K562 (cell line): ENCODE results near the gene TMEM187. TPM values are rescaled to one million over a fixed set of nuclear protein-coding genes. Genes with fewer than 3 reads are reported as not detected.
A peak's percentile ranks its signal among the peaks of the same experiment; 100 is the strongest.

Source experiments
- ATAC-seq: fragments of 200-7000 bp; cut with Tn5 transposase; 3 replicates; pipeline ENCODE4 v1.9.1; 2020; ENCODE audit warnings: moderate library complexity
- BruUV-seq: library from RNA; stranded (reverse); fragments of 400-500 nt; replicated peaks from 2 replicates; lab custom pipeline; 2021; lab: Mats Ljungman, UMichigan
- CTCF ChIA-PET: fragments of 300-600 bp; formaldehyde crosslinking; extraction: SDS; loops from one replicate; lab custom pipeline; 2021; ENCODE audit warnings: low intra/inter-chr PET ratio; lab: Yijun Ruan, JAX
- POLR2A ChIA-PET: fragments of 300-600, 350-650 bp; sonication (Branson Sonifier 250); formaldehyde crosslinking; extraction: SDS; loops from one replicate; lab custom pipeline; 2021; ENCODE audit warnings: antibody characterized with exemption, inconsistent platforms; lab: Yijun Ruan, JAX
- DNase-seq, 4 experiments: peaks; one replicate each; pipeline versions ENCODE4 v3.0.0 to v3.0.0-alpha.2; 2011 to 2018; ENCODE audit warnings: low spot score in 3 of 4, mixed read lengths in 3 of 4; ENCODE audit errors: extremely low read depth in 1 of 4
- FAIRE-seq: peaks from 2 replicates; lab custom pipeline; 2011; peaks lifted over from hg19 to GRCh38; lab: Jason Lieb, UNC
- H2AFZ ChIP-seq: 2 replicates; pipeline ENCODE4 v1.6.0; 2011; ENCODE audit warnings: low read depth, low read length, control low read depth, inconsistent platforms
- H3K27ac ChIP-seq: fragments of 200-600 bp; 3 replicates; pipeline ENCODE4 v1.8.0; 2011; ENCODE audit warnings: low read depth, mild to moderate bottlenecking, control low read depth, inconsistent platforms, low read length, moderate library complexity, mixed read lengths; ENCODE audit errors: extremely low read depth
- H3K27me3 ChIP-seq, 2 experiments: fragments of 300-600 bp in 1 of 2; 2 replicates in 1 of 2; 3 replicates in 1 of 2; pipeline versions ENCODE4 v1.6.0 to v1.8.0; 2011; ENCODE audit warnings: inconsistent platforms in 2 of 2, low read length in 2 of 2, mild to moderate bottlenecking in 1 of 2, mixed read lengths in 1 of 2, moderate library complexity in 1 of 2; ENCODE audit not compliant: control insufficient read depth in 2 of 2, insufficient read depth in 2 of 2
- H3K36me3 ChIP-seq: fragments of 300-600 bp; 3 replicates; pipeline ENCODE4 v1.8.0; 2011; ENCODE audit warnings: mild to moderate bottlenecking, low read length, inconsistent platforms; ENCODE audit not compliant: control insufficient read depth, insufficient read depth
- H3K4me1 ChIP-seq, 2 experiments: fragments of 200-600 bp in 1 of 2; replicated peaks in 1 of 2; 2 replicates in 1 of 2; 3 replicates in 1 of 2; pipeline versions ENCODE4 v1.5.1 to v1.8.0; 2011; ENCODE audit warnings: inconsistent platforms in 2 of 2, low read length in 2 of 2, mild to moderate bottlenecking in 1 of 2, mixed read lengths in 1 of 2, moderate library complexity in 1 of 2; ENCODE audit not compliant: control insufficient read depth in 2 of 2, insufficient read depth in 2 of 2
- H3K4me2 ChIP-seq: 2 replicates; pipeline ENCODE4 v1.6.1; 2011; ENCODE audit warnings: low read length, control low read depth, inconsistent platforms, mixed read lengths; ENCODE audit not compliant: insufficient read depth
- H3K4me3 ChIP-seq: fragments of 200-600 bp; sonication (generic), shearing (Covaris generic); 2 replicates; pipeline ENCODE4 v1.5.1; 2016; ENCODE audit warnings: control low read depth, inconsistent platforms
- H3K79me2 ChIP-seq: fragments of 200-600 bp; 3 replicates; pipeline ENCODE4 v1.8.0; 2011; ENCODE audit warnings: low read length, inconsistent platforms; ENCODE audit not compliant: control insufficient read depth, insufficient read depth
- H3K9ac ChIP-seq, 2 experiments: 2 replicates each; pipeline versions ENCODE4 v1.6.0 to v1.6.1; 2011; ENCODE audit warnings: low read depth in 2 of 2, low read length in 2 of 2, control low read depth in 1 of 2, inconsistent platforms in 1 of 2, mild to moderate bottlenecking in 1 of 2, mixed read lengths in 1 of 2; ENCODE audit not compliant: insufficient read depth in 1 of 2
- H3K9me1 ChIP-seq: one replicate; pipeline ENCODE4 v1.6.0; 2011; ENCODE audit warnings: inconsistent platforms, mild to moderate bottlenecking, low read length, moderate library complexity; ENCODE audit not compliant: control insufficient read depth, insufficient read depth
- H3K9me3 ChIP-seq: replicated peaks from 2 replicates; pipeline ENCODE4 v1.5.1; 2011; ENCODE audit warnings: low read depth, low read length, inconsistent platforms; ENCODE audit not compliant: control insufficient read depth, insufficient read depth
- H4K20me1 ChIP-seq: replicated peaks from 2 replicates; pipeline ENCODE4 v1.6.1; 2011; ENCODE audit warnings: low read length, inconsistent platforms, mixed read lengths; ENCODE audit not compliant: control insufficient read depth, insufficient read depth
- CHD4 ChIP-seq: fragments of 200-600 bp; sonication (generic); IDR thresholded peaks from 3 replicates; pipeline ENCODE4 v1.6.1; 2012; ENCODE audit warnings: low read depth, mild to moderate bottlenecking, mixed read lengths, low read length, inconsistent platforms; ENCODE audit not compliant: insufficient read depth, insufficient replicate concordance, poor library complexity, severe bottlenecking
- CREM ChIP-seq: IDR thresholded peaks from 2 replicates; pipeline ENCODE4 v1.6.1; 2014; ENCODE audit warnings: antibody characterized with exemption, low read depth
- HMBOX1 ChIP-seq: sonication (generic); IDR thresholded peaks from 2 replicates; pipeline ENCODE4 v1.6.1; 2016
- KAT8 ChIP-seq: fragments of 450-650 bp; IDR thresholded peaks from 2 replicates; pipeline ENCODE4 v1.6.1; 2016; ENCODE audit warnings: low read depth, mild to moderate bottlenecking
- MXD1 ChIP-seq: fragments of 250-450 bp; sonication (Bioruptor Pico); IDR thresholded peaks from 2 replicates; pipeline ENCODE4 v1.8.0; 2021; ENCODE audit warnings: borderline replicate concordance, mild to moderate bottlenecking, moderate library complexity; ENCODE audit not compliant: poor library complexity, severe bottlenecking
- RB1 ChIP-seq: fragments of 450-650 bp; IDR thresholded peaks from 2 replicates; pipeline ENCODE4 v1.6.1; 2017; ENCODE audit warnings: low read depth, mild to moderate bottlenecking
- SMARCE1 ChIP-seq: fragments of 450-650 bp; IDR thresholded peaks from 2 replicates; pipeline ENCODE4 v1.7.1; 2016; ENCODE audit warnings: mild to moderate bottlenecking
- SNRNP70 ChIP-seq: fragments of 200-400 bp; formaldehyde crosslinking; optimal IDR thresholded peaks from 2 replicates; pipeline ENCODE3; 2017; ENCODE audit warnings: low read depth, low read length
- SRSF1 ChIP-seq: fragments of 200-400 bp; formaldehyde crosslinking; IDR thresholded peaks from 2 replicates; pipeline ENCODE4 v1.6.1; 2017; ENCODE audit warnings: mild to moderate bottlenecking, low read depth, low read length, moderate library complexity
- YY1 ChIP-seq, 3 experiments: IDR thresholded peaks; 2 replicates each; pipeline ENCODE4 v1.6.1; 2011; ENCODE audit warnings: low read length in 2 of 3, mild to moderate bottlenecking in 2 of 3, moderate library complexity in 2 of 3, borderline replicate concordance in 1 of 3, control low read depth in 1 of 3, low read depth in 1 of 3; ENCODE audit not compliant: insufficient read depth in 3 of 3, insufficient replicate concordance in 2 of 3, control insufficient read depth in 1 of 3, insufficient read length in 1 of 3; ENCODE audit errors: extremely low read depth in 1 of 3
- ZBTB8A ChIP-seq: fragments of 450-650 bp; IDR thresholded peaks from 2 replicates; pipeline ENCODE4 v1.6.1; 2018; ENCODE audit warnings: mild to moderate bottlenecking, moderate library complexity; ENCODE audit not compliant: partially characterized antibody
- WGBS: fragments of 100-300 bp; shearing (Covaris generic); methylation state at CpG from one replicate; pipeline ENCODE4 v1.1.6; 2016; ENCODE audit warnings: low coverage, mixed read lengths; ENCODE audit not compliant: insufficient coverage; ENCODE audit errors: missing lambda C conversion rate; 5-methylcytosine and 5-hydroxymethylcytosine counted together
- in situ Hi-C: fragments of 300-500 bp; cut with MboI; formaldehyde crosslinking; loops from 4 replicates; pipeline ENCODE4 v1.15.0; 2018; ENCODE audit warnings: inconsistent platforms, mixed read lengths
- intact Hi-C: fragments of 100-400 bp; cut with micrococcal nuclease; formaldehyde crosslinking; loops from 2 replicates; pipeline ENCODE4 v1.14.2; 2022
- polyA plus RNA-seq, 8 experiments: library from polyadenylated mRNA; depleted of rRNA in 4 of 8; stranded (reverse) in 5 of 8; unstranded in 3 of 8; fragments of >200 nt; fragmentation: Nextera tagmentation in 2 of 8; fragmentation: Illumina TruSeq in 1 of 8; extraction: Ambion mirVana in 2 of 8; extraction: Trizol in 1 of 8; gene quantifications; 2 replicates each; pipeline versions ENCODE4 v1.2.1 to v1.2.3, GENCODE V29; 2011 to 2014; ENCODE audit warnings: inconsistent platforms in 1 of 8, missing spikeins in 1 of 8
- total RNA-seq, 7 experiments: library from RNA; depleted of rRNA in 6 of 7; stranded (reverse); fragments of >200 nt in 6 of 7; fragmentation: Illumina TruSeq in 2 of 7; extraction: Trizol in 2 of 7; gene quantifications; 2 replicates each; pipeline versions ENCODE4 v1.2.1 to v1.2.3, GENCODE V29; 2011 to 2021; ENCODE audit warnings: low replicate concordance in 1 of 7
- TF ChIP-seq, protein P1 (sequence below): sonication (generic); formaldehyde crosslinking; IDR thresholded peaks from 2 replicates; pipeline ENCODE4 v1.8.1; 2023; ENCODE audit warnings: mild to moderate bottlenecking, missing genetic modification reagents
- TF ChIP-seq, protein P2 (sequence below): fragments of 450-650 bp; IDR thresholded peaks from 2 replicates; pipeline ENCODE4 v1.6.1; 2014; ENCODE audit warnings: low read depth, mild to moderate bottlenecking, moderate library complexity, borderline replicate concordance

The TMEM187 gene
- total and polyA plus RNA-seq, 9 of the 15 experiments (the other 6 are each of a cell fraction or from before 2014, with no cell fraction given), result 0.13 to 6.4 (median 1.6) TPM

DNA sequence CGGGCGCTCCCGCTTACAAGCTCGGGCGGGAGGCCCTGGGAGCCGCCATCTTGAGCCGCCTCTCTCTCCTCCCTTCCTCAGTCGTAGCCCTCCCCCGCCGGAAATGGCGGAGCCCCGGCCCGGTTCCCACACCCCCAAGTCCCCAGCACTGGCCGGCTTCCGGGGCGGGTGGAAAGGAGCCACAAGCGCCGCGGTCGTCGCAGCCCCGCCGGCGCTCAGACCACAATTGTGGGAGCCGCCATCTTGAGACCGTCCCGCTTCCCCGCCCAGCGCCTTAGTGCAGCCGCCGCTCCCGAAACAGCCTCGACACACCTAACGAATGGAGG, 1.5 kb upstream of the TMEM187 start (continued):
- TF ChIP-seq CHD4 (no peak), CREM (0 out of 2 replicates have a peak, but pooled peaks have one; percentile 12), ZBTB8A (no peak), KAT8 (peak; percentile 66; the same call in 1 of the 2 replicates), YY1 (IDR thresholded peaks at IDR 0.05; ENCODE audit: borderline replicate concordance in 1 of 3, control insufficient read depth in 1 of 3, extremely low read depth in 1 of 3, insufficient read depth in 3 of 3, insufficient read length in 1 of 3, insufficient replicate concordance in 2 of 3, low read depth in 1 of 3, low read length in 2 of 3) (peak; percentile 85 to 93 (median 90)), SRSF1 (0 out of 2 replicates have a peak, but pooled peaks have one; percentile 44)

DNA sequence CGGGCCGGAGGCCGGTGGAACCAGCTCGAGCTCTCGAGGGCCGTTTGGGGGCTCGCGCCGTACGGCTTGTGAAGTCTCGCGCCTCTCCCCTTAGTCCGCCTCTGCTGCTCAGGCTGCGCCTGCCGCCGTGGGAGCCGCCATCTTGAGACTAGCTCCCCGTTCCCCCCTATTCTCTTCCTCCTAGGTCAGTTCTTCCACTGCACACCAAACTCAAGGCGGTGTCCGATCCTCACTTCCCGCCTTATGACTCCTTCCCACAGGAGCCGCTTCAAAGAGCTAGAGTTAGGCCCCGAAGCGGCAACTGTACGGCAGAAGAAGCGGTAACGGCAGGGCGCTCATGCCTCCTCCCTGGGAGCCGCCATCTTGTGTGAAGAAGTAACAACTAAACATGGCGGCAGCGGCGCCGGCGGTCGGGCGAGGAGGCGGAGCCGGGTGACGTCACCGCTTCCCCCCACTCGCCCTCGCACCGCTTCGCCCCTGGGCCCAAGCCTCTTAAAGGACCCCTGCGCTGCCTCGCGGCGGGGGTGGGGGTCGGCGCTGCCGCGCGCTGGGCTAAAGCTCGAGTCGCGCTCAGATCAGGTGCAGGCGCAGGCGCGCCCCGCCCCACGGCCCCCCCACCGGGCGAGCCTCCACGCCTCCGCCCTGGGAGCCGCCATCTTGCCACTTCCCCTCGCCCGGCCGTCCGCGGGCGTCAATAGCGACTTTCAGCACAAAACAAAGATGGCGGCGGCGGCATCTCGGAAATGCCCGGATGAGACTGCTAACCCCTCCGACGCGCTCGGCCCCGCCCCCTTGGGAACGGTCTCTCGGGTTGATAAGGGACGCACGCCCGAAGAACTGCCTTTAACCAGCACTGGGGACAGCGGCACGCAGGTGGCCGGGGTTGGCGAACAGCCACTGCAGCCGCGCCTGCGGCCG, 845 bp upstream of the TMEM187 start, which contains the start of gene HCFC1:
HCFC1 (minus strand) TSS at position 369 of the 918 bp plus-strand sequence. CDS start 978 bp downstream, outside the sequence.
- CTCF ChIA-PET, result no interaction called here
- Histone ChIP-seq H3K36me3 (peaks cover 31% of the 10 kb centered on the region; the same call in 2 of the 3 replicates), H3K9me1 (peaks cover 5% of the 10 kb centered on the region), H3K79me2 (peaks cover 69% of the 10 kb centered on the region), H4K20me1 (peaks cover 32% of the 10 kb centered on the region), H3K4me2 (peak within 1 kb of the TSS; percentile 97), H3K9me3 (no peaks in the 10 kb centered on the region), H3K4me3 (peak within 1 kb of the TSS; percentile 84), H3K9ac (peak within 1 kb of the TSS; percentile 99 to 100), H2AFZ (peak within 1 kb of the TSS; percentile 91), H3K27ac (peak within 1 kb of the TSS; percentile 100), H3K4me1 (peaks cover 34 to 57% of the 10 kb centered on the region in 2 experiments), H3K27me3 (no peaks in the 10 kb centered on the region)
- intact Hi-C loops, result loop anchor here (1.0 to 2.0 kb wide), 2 partner anchors 44 to 49 kb away; no protein-coding TSS in a partner anchor
- POLR2A ChIA-PET, result interaction anchor here (0.6 to 3.4 kb wide), 13 partner anchors 10 to 199 kb away, joined by 3 to 16 read pairs (median 4); partner anchors contain the start of gene MECP2
- WGBS, result under 1% methylated on average over 40 of the region's 96 CpGs
- DNase-seq, result peak; percentile 68 to 93 (median 74)
- in situ Hi-C loops, result no loop called here
- peak; percentile 60 for ATAC-seq
- peak; percentile 64 for FAIRE-seq
- BruUV-seq, result no TSS peak
- TF ChIP-seq RB1 (peak; percentile 63), SMARCE1 (no peak), MXD1 (CRISPR knock-in tag) (peak; percentile 96), HMBOX1 (no peak), SNRNP70 (no peak)
- TF ChIP-seq, protein P1, sequence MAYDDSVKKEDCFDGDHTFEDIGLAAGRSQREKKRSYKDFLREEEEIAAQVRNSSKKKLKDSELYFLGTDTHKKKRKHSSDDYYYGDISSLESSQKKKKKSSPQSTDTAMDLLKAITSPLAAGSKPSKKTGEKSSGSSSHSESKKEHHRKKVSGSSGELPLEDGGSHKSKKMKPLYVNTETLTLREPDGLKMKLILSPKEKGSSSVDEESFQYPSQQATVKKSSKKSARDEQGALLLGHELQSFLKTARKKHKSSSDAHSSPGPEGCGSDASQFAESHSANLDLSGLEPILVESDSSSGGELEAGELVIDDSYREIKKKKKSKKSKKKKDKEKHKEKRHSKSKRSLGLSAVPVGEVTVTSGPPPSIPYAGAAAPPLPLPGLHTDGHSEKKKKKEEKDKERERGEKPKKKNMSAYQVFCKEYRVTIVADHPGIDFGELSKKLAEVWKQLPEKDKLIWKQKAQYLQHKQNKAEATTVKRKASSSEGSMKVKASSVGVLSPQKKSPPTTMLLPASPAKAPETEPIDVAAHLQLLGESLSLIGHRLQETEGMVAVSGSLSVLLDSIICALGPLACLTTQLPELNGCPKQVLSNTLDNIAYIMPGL (CRISPR knock-in tag), result 0 out of 2 replicates have a peak, but pooled peaks have one; percentile 25
- TF ChIP-seq, protein P2, sequence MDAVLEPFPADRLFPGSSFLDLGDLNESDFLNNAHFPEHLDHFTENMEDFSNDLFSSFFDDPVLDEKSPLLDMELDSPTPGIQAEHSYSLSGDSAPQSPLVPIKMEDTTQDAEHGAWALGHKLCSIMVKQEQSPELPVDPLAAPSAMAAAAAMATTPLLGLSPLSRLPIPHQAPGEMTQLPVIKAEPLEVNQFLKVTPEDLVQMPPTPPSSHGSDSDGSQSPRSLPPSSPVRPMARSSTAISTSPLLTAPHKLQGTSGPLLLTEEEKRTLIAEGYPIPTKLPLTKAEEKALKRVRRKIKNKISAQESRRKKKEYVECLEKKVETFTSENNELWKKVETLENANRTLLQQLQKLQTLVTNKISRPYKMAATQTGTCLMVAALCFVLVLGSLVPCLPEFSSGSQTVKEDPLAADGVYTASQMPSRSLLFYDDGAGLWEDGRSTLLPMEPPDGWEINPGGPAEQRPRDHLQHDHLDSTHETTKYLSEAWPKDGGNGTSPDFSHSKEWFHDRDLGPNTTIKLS, result peak; percentile 49
